ENCODE data around the gene TARBP1.
"Not testable (repeated sequence)": the region's sequence is repeated elsewhere in the genome, so short reads cannot be mapped to it uniquely, and the experiment has no call there.

TARBP1 gene

DNA sequence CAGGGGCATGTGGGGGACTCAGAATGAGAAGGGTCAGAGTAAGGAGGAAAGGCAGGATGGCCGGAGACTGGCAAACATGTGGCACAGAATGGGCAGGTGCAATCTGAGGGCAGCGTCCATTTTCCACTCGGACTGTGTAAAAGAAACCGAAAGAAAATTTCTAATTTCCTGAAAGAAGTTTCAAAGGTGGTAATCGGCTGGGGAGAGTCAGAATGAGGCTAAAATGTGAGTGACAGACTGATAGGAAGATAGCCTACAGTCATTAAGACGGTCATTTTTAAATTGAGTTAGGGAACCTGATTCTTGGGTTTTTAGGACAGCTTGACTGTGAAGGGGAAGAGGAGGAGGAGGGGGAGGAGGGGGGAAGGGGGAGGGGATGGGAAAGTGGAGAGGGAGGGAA lies 82.1 kb downstream of the TARBP1 start:
- H3K4me3 ChIP-seq (ENCODE audit: low read depth, low read length): no peak overlapping the region

DNA sequence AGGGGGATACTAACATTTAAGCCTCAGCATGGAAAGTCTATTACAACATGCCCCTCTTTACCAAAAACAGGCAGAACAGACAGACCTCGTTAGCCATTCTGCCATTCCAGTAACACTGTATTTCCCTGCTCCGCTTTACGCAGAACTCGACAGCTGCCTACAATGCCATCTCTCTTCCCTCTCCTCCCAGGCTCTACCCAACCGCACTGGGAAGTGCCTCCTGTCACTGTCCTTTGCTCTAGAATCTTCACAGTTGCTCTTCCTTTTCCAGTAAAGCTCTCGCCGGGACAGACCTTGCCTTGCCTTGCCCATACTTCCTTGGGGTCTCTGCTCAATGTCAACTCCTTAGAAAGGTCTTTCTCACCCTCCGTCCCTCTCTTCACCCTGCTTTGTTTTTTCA lies 82.9 kb downstream of the TARBP1 start:
- no peak overlapping the region for H3K4me3 ChIP-seq (ENCODE audit: low read depth, low read length)

- H3K4me3 ChIP-seq (ENCODE audit: low read depth, low read length): no peak overlapping the region
Measured at GRCh38 chr1:234395297-234395696, 83.7 kb downstream of the TARBP1 start.

GRCh38 chr1:234393190-234393589 lies 85.8 kb downstream of the TARBP1 start:
- H3K4me3 ChIP-seq (ENCODE audit: low read depth, low read length): no peak overlapping the region

- no peak overlapping the region for H3K4me3 ChIP-seq (ENCODE audit: low read depth, low read length)
Measured at GRCh38 chr1:234388094-234388493, 90.9 kb downstream of the TARBP1 start.

- no peak overlapping the region for H3K4me3 ChIP-seq (ENCODE audit: low read depth, low read length)
Measured at GRCh38 chr1:234386122-234386521, 92.9 kb downstream of the TARBP1 start.

DNA sequence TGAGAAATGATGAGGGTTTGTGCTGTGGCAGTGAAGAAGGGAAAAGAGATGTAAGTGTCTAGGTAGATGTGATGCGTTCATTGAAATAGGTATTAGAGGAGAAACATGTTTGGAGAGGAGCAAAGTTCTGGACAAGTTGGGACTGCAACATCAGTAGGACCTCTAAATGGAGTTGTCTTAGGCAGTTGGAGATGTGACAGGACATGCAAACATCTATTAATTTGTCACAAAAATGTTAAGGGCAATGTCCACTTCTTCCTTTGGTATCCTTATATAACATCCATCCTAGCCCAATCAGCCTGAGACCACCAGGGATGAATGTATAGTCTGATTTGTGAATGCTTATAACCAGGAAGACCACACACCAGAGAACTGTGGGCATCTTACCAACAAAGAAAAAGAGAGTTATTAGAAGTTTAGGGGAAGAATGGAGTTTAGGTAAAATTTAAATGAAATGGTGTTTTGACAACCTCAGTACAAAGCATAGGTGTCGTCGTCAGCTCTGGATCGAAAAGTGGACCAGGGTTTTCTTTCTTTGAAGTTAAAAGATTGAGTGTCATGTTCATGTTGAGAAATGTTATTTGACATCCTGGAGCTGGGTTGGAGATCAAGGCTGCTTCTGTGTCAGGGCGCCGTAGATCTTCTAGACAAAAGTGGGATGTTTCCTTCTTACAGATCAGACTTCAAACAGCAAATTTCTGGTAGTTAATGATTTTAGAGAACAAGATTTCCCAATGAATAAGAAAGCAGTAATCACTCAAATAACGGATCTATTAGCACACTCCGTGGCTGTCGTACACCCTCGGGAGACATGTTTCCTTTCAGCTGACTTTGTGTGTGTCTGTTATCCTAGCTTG lies 97.1 kb downstream of the TARBP1 start:
- H3K4me3 ChIP-seq (ENCODE audit: low read depth, low read length): no peak overlapping the region

- not testable (repeated sequence) for H3K4me3 ChIP-seq (ENCODE audit: low read depth, low read length)
Measured at GRCh38 chr1:234379591-234380109, 99.3 kb downstream of the TARBP1 start.

DNA sequence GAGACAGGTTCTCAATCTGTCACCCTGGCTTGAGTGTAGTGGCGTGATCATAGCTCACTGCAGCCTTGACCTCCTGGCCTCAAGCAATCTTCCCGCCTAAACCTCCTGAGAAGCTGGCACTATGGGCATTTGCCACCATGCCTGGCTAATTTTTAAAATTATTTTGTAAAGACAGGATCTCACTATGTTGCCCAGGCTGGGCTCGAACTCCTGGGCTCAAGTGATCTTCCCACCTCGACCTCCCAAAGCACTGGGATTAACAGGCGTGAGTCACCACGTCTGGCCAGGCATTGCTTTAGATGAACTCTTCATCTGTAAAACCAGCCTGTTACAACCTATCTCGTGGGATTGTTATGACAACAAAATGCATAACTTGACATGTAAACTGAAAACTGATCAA lies 103.3 kb downstream of the TARBP1 start:
- no peak overlapping the region for H3K4me3 ChIP-seq (ENCODE audit: low read depth, low read length)

GRCh38 chr1:234373959-234374254 lies 105.1 kb downstream of the TARBP1 start:
- peak overlapping the region; percentile 88 for H3K4me3 ChIP-seq (ENCODE audit: low read depth, low read length)

DNA sequence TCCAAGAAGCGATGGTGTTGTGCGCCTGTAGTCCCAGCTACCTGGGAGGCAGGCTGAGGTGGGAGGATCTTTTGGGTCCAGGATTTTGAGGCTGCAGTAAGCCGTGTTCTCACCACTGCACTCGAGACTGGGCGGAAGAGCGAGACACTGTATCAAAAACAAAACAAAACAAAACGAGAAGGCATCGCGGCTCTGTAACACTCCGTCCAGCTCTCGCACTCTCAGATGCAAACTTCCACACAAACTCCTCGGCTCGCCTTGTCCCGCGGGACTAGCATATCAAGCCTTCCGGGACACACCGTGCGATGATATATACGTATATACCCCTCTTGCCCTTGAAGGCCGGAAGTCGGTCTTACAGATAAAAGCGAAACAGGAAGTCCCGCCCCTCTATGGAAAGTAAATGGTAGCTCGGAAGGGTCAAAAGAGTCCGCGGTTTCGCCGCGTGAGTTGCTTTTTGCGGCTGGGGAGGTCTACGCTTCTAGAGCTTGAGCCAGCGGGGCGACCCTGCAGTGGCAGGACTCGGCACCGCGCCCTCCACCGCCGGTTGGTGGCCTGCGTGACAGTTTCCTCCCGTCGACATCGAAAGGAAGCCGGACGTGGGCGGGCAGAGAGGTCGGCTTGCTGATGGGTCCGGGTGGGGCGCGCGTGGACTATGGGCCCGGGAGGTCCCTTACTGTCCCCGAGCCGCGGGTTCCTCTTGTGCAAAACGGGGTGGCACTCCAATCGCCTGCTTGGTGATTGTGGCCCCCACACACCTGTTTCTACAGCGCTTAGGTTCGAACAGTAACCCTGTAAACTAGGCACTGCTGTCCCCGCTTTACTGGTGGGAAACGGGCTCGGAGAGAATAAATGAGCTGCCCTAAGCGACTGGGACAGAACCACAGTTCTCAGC lies 105.7 kb downstream of the TARBP1 start, which contains the start of gene COA6:
COA6 (plus strand) TSS at position 393 of the 895 bp plus-strand sequence; CDS start at position 404, 11 bp downstream.
- peak within 1 kb of the TSS; percentile 88 for H3K4me3 ChIP-seq (ENCODE audit: low read depth, low read length)

- H3K4me3 ChIP-seq (ENCODE audit: low read depth, low read length): peak overlapping the region; percentile 88
Measured at GRCh38 chr1:234372011-234372757, 106.8 kb downstream of the TARBP1 start.

GRCh38 chr1:234371414-234371813 lies 107.6 kb downstream of the TARBP1 start:
- no peak overlapping the region for H3K4me3 ChIP-seq (ENCODE audit: low read depth, low read length)

DNA sequence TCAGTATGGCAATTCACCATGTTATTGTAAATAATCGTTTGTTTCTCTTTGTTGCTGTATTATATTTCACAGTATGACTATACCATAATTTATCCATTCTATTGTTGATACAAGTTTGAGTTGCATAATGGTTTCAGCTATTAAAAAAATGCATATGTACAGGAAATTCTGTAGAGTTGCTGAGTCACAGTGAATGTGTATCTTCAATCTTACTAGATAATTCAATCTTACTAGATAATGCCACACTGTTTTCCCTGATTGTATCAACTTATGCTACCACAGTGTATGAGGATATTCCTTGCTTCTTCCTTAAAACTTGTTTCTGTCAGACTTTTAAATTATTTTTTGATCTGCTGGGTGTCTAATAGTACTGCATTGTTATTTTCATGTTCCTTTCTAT lies 109.2 kb downstream of the TARBP1 start:
- no peak overlapping the region for H3K4me3 ChIP-seq (ENCODE audit: low read depth, low read length)

GRCh38 chr1:234369033-234369430 lies 109.9 kb downstream of the TARBP1 start:
- H3K4me3 ChIP-seq (ENCODE audit: low read depth, low read length): no peak overlapping the region

DNA sequence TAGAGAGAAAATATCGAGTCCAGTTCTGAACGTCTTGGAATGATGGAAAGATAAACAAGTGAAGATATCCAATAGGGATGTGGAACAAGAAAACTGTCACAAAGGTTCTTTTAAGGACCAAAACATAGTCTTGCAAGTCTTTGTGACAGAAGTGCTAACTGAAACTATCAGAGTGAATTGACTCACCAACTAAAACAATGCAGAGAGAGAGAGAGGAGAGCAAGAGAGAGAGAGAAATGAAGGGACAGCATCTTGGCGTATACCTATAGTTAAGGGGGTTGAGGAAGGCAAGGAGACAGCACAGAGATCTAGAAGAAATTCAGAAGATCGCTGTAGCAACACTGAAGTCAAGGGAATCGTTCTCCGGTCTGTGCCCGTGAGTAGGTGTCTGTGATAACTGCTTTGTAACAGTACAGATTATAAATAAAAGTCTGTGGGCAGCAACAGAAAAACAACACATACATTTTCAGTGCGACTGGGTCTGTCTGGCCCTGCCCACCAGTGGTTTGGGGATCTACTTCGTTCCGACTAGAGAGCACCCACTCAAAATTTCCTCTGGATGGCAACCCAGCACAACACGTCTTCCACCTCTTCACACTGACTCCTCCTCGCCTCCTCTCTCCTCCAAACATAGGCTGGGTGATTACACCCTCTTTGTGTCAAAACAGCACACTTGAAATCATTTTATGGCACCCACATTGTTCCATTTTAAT lies 110.5 kb downstream of the TARBP1 start:
- H3K4me3 ChIP-seq (ENCODE audit: low read depth, low read length): no peak overlapping the region

DNA sequence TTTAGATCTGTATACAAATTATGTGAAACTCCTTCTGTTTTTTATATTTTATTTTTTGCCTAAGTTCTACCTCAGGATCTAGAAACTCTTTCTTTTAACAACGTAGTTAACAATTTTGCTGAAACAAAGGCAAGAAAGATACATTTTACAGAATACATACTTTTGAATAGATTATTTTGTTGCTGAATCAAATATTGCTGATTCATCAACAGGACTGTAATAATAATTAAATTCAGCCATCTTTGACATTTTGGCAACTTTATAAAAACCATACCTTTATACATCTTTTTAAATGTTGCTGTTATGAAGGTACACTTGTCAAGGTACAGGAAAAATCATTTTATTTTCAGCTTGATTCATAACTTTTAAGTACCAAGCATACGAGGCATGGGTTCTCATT lies 116.4 kb downstream of the TARBP1 start:
- H3K4me3 ChIP-seq (ENCODE audit: low read depth, low read length): no peak overlapping the region

- no peak overlapping the region for H3K4me3 ChIP-seq (ENCODE audit: low read depth, low read length)
Measured at GRCh38 chr1:234361102-234361603, 117.8 kb downstream of the TARBP1 start.

DNA sequence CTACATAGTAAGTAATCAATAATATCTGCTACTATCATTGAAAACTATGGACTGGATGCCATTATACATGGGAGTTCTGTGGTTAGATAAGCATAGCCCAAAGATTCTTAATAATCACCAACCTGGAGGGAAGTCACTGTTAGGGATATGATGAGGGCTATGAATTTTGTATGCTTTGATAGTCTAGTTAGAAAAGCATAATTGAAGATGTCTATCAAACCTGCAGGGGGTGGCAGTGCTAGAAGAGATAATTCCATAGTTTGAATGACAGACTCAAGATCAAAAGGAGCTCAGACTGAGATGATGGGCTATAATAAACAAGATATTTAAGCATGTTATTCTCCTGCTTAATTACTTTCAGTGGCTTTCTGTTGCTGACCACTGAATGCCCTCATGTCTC lies 121.1 kb downstream of the TARBP1 start:
- H3K4me3 ChIP-seq (ENCODE audit: low read depth, low read length): no peak overlapping the region

GRCh38 chr1:234356615-234357269 lies 122.2 kb downstream of the TARBP1 start:
- H3K4me3 ChIP-seq (ENCODE audit: low read depth, low read length): not testable (repeated sequence)
